ENCODE data around the gene PEX5L.
"Not testable (repeated sequence)": the region's sequence is repeated elsewhere in the genome, so short reads cannot be mapped to it uniquely, and the experiment has no call there.

PEX5L gene

DNA sequence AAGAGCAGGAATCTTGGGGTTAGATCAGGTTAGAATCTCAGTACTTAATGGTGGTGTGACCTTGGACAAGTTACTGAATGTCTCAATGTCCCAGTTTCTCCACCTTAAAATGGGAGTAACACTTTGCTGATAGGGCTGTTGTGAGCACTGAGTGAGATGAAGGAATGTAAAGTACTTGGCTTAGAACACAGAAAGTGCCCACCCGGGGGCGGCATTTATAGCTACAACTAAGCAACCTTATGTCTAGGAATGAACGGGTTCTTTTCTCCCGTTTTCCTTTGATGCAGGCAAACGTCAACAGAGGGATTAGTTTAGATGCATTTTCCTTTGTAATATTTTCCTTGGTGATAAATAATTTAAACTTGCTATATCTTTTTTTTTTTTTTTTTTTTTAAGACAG lies 207.3 kb downstream of the PEX5L start:
- no peak for DNase-seq

DNA sequence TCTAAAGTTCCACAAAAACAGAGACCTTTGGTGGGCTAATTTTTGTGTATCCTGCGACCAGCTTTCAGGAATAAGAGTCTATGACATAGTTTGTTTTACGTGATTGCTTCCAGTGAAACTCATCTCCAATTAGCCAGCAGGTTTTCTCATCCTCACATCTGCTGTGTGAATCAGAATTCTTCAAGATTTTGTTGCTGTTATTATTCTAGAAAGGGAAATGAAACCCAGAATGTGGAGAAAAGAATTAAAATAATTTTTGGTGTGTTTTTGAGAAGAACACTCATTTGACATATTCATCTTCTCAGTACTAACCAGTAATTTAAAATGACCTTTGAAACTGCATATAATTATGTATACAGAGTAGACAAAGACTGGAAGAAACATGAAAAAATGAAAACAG lies 208.0 kb downstream of the PEX5L start:
- no peak for DNase-seq

DNA sequence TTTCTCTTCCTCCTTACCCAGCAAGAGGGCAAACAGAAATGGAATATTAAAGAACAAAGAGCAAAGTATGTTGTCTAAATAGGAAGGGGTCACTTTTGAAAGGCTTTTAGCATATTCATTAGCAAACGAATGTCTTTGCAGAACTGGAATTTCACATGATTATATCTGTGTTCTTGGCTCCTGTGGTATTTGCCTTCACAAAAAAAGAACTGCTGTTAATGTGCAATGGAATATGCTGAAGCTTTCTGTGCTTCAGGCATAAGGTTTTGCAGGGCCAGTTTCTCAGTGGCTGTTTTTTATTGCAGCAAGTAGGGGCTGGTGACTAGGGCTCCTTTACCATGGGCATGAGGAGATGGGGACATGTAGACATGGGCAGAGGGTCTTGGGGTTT lies 210.5 kb downstream of the PEX5L start:
- DNase-seq = no peak

DNA sequence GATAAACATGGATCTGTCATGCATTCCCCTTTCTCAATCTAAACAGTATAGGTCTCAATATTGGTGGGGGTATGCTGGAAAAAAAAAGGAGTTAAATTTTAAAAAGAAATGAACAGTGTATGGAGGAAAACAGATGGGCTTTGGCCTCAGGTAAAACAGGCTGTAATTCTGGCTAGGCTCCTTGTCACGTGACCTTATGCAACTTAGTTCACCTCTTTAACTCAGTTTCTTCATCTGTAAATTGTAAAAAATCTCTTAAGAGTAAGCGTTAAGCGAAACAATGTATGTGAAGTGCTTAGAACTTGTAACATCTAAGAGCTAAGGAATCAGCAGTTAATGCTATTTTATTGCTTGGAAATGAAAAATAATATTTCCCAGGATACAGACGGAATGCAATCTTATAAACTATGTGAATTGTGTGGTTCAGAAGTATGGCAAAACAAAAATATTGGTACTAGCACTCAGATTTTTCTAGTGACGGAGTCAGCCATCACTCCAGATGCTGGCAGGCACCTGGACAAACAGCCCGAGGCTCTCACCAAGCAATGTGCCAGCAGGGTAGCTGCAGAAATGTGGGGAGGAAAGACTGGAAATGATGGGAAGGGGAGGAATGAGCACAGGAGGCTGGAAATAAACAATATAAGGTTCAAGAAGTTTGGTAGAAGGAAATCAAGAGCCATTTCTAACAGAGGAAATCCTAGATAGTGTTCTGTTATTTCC lies 211.1 kb downstream of the PEX5L start:
- no peak for DNase-seq

DNA sequence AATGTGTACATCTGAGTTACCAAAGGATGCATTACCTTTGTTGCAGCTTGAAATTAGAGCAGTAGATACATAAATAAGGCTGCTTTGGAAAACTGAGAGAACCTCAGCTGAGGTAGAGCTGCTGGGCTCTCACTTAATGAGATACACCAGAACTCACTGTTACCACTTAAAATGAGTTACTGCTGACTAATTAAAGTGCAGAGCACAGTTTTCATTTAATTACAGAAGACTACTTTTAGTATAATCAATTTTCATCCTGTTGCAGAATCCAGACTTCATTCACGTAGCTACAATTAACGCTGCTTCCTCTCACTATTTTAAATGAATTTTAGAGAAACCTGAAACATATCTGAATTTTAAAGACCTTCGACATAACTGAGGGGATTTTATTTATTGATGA lies 214.4 kb downstream of the PEX5L start:
- no peak for DNase-seq

DNA sequence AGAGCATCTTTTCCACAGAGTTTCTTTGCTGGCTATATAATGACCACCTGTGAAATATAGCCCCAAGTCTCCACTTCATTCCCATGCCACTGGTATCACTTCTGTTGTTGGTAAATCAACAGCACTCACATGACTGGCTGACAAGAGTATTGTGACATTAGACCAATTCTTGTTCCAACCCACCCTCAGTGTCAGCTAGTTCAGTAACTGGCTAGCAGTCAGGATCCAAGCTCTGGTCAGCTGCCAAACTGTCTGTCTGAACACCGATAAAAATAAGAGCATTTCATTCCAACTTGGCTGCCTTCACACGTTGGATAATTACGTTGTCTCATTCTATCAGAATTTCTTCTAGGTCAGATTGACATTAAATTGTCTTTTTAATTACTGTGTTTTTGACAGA lies 217.4 kb downstream of the PEX5L start:
- DNase-seq = no peak

DNA sequence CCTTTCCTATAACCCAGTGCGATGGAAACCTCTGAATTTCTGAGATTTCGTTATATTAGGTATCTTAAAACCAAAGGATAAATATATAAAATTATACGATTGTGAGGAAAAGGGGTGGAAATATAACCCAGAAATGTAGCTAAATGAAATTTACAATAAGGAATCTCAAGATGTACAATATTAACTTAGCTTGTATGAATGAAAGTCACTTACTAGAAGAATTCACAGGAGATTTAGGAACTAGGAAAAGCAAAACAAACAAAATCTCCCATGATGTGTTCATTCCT lies 224.7 kb downstream of the PEX5L start:
- DNase-seq = no peak

DNA sequence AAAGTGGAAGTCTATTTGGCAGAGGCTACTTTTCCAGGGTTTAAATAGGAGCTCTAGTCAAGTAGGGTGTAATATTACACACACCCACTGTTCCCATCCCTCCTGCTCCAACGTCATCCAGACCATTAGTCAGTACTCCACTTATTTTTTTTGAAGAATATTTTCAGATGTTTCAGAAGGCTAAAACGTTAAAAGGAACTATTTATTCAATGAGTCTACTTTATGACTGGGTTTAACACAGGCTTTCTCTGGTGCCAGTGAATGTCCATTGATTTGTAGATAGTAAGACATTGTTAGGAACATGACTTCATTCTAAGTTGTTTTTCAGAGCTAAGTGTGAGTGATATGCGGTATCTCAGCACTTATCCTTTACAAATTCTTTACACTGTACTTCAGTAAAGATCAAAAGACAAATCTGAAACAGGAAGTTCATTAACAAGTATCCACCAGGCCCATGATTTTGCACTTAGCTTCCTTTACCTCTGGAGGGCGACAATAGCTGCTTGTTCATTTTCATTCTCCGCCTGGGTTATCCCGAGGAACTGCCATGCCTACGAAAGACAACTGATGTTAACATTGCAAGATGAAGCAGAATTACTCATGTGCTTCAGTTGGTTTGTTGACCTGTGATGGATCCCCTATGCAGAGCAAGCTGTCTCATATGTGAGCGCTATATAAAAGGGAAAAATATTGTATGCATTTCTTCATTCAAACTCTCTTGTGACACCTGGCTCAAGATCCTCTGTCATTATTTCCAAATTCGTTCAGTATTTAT lies 225.2 kb downstream of the PEX5L start:
- DNase-seq = peak in 5 of 14 donors; percentile 3 to 22 (median 8)

DNA sequence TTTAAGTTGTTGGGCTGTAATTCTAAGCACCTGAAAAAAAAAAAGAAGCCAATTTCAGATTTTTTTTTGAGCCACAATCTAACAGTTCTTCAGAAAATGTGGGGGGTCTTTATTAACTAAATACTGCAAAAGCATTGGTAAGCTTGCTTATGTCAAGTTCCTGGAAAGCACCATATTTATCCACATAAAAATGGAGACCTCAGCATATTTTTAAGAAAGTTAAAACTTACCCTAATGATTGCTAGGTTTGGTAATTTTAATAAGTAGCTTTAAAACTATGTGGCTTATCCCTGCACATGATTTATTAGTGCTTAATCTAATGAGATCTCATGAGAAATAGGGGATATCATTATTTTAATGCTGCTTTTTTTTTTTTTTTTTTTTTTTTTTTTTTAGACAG lies 227.1 kb downstream of the PEX5L start:
- no peak for DNase-seq

DNA sequence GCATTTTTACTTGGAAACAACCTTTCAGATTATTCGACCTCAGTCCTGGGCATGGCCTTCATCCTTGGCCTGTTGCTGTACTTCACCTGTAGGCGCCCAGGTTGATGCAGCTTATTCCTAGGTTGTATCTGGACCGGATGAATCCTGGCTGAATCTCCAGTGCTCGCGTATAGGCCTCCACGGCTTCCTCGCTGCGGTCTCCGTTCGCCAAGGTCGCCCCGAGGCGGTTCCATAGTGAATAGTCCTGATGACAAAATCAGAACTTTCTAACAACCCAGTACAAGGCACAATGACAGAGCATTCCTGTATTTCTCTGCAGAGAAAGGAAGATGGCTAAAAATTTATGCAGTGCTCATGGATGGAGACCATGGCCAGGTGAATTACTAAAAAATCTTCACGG lies 229.1 kb downstream of the PEX5L start:
- no peak for DNase-seq

DNA sequence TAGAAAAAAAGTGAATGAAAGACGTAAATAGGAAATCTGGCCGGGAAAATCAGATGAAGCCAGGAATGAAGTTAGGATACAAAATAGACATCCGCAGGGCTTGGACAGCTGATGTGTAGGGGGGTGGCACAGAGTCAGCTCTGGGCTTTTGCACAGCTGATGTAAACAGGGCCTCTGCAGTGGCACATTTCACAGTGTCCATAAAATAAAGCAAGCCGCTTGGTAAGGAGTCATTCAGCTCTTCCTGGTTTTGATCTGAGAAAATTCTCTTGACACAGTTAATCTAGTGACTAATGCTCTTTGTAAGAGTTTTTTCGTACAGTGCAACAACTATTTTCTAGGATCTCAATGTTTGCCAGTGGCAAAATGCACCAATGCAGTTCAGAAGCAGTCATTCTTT lies 230.6 kb downstream of the PEX5L start:
- no peak for DNase-seq

DNA sequence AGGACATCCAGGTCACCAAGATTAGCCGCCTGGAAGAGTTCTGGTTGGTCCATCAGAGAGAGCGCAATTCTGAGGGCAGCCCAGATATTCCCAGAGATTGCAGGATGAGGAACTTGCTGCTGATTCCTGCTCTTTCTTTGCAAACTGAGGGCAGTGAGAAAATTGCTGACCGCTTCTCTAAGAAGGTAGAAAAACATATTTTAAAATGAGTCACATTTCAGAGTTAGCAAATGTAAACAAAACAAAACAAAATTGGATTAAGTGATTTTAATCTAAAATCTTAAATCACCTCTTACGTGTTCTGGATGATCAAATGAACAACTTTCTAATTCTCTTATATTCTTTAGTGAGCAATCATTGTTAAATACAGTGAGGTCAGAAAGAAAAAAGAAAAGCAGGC lies 234.9 kb downstream of the PEX5L start:
- DNase-seq = no peak

DNA sequence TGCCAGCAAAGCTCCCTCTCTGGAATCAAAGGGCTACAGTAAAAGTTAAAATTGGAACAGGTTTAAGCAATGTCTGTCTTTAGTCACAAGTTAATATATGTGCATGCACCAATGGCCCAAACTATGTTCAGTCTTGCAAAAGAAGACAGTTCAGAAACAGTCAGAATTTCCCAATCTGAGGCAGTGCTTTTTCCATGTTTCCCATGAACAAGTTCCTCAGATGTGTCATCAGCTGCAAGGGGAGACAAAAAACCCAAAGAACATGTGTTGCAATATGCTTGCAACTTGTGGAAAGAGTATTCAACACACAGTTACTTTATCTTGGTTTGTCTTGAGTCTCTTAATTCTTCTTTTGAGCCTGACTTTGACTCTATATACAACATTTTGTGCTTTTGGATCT lies 235.5 kb downstream of the PEX5L start:
- no peak for DNase-seq

DNA sequence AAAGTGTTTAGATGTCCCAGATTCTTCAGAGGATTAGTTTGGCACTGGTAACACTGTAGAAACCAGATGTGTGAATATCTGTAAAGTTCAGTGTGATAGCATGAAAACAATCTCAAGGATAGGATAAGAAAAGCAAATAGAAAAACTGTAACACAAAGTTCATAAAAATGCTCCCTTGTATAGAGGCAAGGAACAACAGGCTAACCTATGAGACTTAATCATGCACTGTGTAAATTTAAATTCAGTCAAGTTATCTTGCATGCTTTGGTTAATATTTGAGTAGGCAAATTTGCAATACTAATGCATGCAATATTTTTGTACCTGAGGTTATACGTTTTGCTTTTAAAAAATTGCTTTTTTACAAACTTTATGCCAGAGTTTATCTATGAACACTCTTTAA lies 239.5 kb downstream of the PEX5L start:
- DNase-seq = no peak

DNA sequence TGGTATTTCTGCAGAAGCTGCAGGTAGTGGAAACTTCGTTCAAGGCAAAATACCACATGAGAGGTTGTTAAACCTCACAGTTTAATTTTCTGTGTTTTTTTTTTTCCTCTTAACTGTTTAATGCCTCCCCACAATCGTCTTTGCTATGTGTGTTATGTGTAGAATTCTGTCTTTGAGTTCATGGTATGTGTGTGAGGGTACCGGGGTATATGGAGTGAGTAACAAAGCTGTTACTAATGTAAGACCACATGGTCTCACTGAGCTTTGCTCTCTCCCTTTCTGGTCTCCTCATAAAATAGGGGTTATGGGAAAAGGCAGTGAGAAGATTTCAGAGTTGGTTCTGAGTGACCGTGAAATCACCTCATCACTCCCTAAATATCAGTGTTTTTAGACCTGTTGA lies 240.3 kb downstream of the PEX5L start:
- DNase-seq = no peak

DNA sequence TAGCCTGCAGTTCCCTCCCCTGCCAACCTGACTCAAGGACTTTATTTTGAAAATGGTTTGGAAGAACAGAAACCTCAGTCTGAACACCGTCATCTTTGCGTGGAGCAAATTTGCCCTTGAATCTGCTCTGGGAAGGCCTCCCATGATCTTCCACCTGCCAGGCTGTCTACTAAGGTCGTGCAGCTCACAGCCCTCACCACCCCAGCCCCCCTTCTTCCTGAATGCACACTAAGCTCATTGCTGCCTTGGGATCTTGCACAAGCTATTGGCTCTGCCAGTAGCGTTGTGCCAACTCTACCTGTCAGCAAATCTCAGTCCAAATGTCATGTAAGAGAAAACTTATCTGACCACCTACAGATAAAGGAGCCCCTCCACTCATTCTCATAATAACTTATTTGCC lies 242.4 kb downstream of the PEX5L start:
- DNase-seq = no peak

DNA sequence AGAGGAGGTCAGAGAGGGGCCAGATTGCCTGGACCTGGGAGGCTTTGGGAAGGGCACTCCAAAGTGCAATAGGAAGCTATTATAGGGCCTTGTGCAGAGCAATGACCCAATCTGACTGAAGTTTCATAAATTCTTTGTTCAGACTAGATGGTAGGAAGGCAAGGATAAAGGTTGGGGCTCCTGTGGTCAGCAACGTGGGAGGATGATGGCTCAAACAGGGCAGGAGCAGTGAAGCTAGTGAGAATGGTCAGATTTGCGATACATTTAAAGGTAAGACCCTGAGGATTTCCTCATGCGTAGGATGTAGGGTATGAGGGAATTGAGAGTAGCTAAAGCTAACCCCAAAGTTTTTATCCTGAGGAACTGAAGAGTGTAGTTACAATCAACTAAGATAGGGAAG lies 244.9 kb downstream of the PEX5L start:
- DNase-seq = no peak

DNA sequence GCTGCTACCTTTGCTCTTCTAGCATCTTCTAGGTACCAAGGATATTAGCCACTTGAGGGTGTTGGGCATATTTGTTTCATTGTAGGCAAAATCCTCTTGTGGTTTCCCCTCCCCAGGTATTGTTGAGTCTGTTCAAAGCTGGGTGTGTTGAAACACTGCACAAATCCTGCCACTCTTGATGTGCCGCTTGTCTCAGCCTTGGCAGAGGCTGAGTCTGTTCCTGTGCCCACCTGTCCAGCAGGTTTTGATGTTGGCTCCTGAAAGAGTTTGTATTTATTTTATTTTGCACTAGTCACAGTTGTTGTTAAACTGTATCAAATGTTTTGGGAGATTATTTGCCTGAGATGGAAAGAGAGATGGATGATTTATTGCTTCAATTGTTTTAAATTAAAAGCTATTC lies 247.7 kb downstream of the PEX5L start:
- no peak for DNase-seq

DNA sequence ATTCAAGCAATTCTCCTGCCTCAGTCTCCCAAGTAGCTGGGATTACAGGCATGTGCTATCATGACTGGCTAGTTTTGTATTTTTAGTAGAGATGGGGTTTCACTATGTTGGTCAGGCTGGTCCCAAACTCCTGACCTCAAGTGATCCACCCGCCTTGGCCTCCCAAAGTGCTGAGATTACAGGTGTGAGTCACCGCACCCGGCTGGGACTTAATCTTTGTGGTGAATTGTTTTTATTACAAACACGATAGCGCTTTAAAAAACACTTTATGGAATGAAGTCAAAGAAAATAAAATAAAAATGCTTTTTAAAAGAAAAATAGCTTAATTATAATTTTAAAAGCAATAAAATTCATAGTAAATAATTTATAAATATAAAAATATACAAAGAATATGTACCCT lies 253.9 kb downstream of the PEX5L start:
- not testable (repeated sequence) for DNase-seq

DNA sequence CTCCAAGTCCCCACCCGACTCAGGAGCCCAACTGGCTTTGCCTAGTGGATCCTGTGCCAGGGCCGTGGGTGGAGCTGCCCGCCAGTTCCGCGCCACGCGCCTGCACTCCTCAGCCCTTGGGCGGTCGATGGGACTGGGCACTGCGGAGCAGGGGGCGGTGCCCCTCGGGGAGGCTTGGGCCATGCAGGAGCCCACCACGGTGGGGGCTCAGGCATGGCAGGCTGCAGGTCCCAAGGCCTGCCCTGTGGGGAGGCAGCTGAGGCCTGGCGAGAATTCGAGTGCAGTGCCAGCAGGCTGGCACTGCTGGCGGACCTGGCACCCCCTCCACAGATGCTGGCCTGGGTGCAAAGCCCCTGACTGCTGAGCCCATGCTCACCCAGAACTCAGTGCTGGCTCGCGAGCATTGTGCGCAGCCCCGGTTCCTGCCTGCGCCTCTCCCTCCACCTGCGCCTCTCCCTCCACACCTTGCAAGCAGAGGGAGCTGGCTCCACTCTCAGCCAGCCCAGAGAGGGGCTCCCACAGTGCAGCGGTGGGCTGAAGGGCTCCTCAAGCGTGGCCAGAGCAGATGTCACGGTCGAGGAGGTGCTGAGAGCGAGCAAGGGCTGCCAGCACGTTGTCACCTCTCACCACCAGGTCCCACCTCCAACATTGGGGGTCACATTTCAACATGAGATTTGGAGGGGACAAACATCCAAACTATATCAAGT lies 261.2 kb downstream of the PEX5L start:
- no peak for DNase-seq

DNA sequence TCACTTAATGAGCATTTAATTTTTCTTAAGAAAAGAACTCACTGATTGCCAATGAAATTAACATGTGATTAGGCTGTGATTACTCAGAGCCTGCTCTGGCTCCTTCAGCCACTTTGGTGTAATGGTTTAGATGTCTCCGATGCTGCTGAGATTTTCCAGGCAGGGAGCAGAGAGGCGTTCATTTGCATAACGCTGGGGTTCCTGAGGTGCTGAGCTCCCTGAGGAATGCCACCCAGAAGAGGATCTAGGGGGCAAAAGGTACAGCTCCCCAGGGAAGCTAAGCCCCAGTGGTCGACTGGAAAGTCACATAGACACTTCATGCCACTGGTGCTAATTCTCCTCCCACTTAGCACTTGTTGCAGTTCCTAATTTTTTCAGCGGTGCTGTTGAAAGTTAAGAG lies 264.4 kb downstream of the PEX5L start:
- no peak for DNase-seq

DNA sequence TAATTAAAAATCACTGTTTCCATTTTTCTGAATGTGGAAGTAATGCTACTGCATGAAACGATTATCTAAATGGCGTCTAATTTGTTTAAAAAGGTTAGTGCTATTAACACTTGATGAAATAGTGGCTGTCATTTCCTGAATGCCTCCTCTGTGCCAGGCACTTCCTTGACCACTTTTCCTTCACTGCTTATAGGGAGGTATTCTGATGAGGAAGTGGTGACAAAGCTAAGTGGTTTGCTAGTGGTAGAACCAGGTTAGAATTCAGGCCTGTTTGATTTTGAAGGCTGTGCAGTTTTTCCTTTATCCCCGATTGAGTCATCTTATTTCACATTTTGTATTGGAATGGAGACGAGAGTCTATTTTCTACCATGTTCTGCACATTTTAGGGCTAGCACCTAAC lies 264.9 kb downstream of the PEX5L start:
- DNase-seq = no peak

DNA sequence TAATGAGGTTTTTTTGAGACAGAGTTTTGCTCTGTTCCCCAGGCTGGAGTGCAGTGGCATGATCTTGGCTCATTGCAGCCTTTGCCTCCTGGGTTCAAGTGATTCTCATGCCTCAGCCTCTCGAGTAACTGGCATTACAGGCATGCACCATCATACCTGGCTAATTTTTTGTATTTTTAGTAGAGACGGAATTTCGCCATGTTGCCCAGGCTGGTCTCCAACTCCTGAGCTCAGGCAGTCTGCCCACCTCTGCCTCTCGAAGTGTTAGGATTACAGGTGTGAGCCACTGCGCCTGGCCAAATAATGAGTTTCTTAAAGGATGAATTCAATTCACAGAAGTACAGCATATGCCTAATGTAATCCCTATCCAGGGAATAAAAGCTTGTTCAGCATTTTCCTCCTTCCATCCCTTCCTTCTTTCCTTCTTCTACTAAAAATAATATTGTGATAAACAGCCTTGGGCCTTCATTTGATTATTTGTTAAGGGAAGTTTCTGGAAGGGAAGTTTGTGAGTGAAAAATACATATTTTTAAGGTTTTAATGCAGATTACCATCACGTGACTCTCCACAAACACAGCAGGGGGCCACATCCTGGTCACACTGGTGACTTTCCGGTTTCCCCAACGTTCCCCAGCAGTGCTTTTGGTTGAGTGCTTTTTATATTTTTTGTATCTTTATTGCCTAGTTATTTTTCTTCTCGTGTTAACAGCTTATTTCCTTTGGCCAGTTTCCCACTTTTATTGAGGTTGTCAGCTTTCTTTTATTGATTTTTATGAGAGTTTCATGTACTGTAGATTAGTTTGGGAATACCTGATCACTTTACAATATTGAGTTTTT lies 267.1 kb downstream of the PEX5L start:
- no peak for DNase-seq
